Retinal pigment epithelial cell (primary cell): Measurements from ENCODE around the gene CENPV.
"Not testable (repeated sequence)": the region's sequence is repeated elsewhere in the genome, so short reads cannot be mapped to it uniquely, and the experiment has no call there.

Source experiments
- DNase-seq: peaks from one replicate; pipeline ENCODE4 v3.0.0-alpha.2; 2010; ENCODE audit warnings: low read depth
- H3K4me3 ChIP-seq: 2 replicates; pipeline ENCODE4 v1.5.1; 2011; ENCODE audit warnings: mild to moderate bottlenecking, low read length, control low read depth, moderate library complexity
- CTCF ChIP-seq: conservative IDR thresholded peaks from 2 replicates; pipeline ENCODE4 v1.5.1; 2011; ENCODE audit warnings: low read depth, low read length, control low read depth, inconsistent platforms

The CENPV gene

GRCh38 chr17:16353317-16354174 is at the start of gene CENPV:
Gene CENPV (minus strand): TSS chr17:16353469. CDS start chr17:16353436, 33 bp downstream.
- TF ChIP-seq CTCF: no peak
- no peak for DNase-seq
- peak within 1 kb of the TSS; percentile 65 for H3K4me3 ChIP-seq

- no peak for DNase-seq
- no peak overlapping the region for H3K4me3 ChIP-seq
- no peak for TF ChIP-seq CTCF
Measured at GRCh38 chr17:16398270-16399267, 45.3 kb upstream of the CENPV start.

- DNase-seq, H3K4me3 ChIP-seq: not testable (repeated sequence)
Measured at GRCh38 chr17:16396693-16397092, 43.4 kb upstream of the CENPV start.

GRCh38 chr17:16395887-16396286 is 42.6 kb upstream of the CENPV start:
- DNase-seq, H3K4me3 ChIP-seq: not testable (repeated sequence)

- not testable (repeated sequence) for H3K4me3 ChIP-seq, DNase-seq
Measured at GRCh38 chr17:16392491-16392890, 39.2 kb upstream of the CENPV start.

- H3K4me3 ChIP-seq: no peak overlapping the region
- no peak for DNase-seq
- TF ChIP-seq CTCF: no peak
Measured at GRCh38 chr17:16391451-16391850, 38.2 kb upstream of the CENPV start.

- DNase-seq: not testable (repeated sequence)
- peak overlapping the region; percentile 51 for H3K4me3 ChIP-seq
Measured at GRCh38 chr17:16386126-16386507, 32.8 kb upstream of the CENPV start.

GRCh38 chr17:16384557-16384956 is 31.3 kb upstream of the CENPV start:
- H3K4me3 ChIP-seq: no peak overlapping the region
- no peak for DNase-seq
- no peak for TF ChIP-seq CTCF

GRCh38 chr17:16383772-16384287 is 30.6 kb upstream of the CENPV start:
- TF ChIP-seq CTCF: no peak
- DNase-seq: no peak
- H3K4me3 ChIP-seq: peak overlapping the region; percentile 29
